HG02588 (cell line): ENCODE results near the gene GRIN1.
A peak's percentile ranks its signal among the peaks of the same experiment; 100 is the strongest.

Experiments used
- ATAC-seq: cut with Tn5 transposase; IDR thresholded peaks from one replicate; pipeline ENCODE4 v1.9.1; 2021; ENCODE audit warnings: mild to moderate bottlenecking, moderate library complexity; ENCODE audit not compliant: unreplicated experiment

Gene GRIN1

GRCh38 chr9:137205126-137206069, 66.4 kb downstream of the GRIN1 start, which contains the start of the genes NDOR1 and TMEM203:
Gene NDOR1 (plus strand): TSS chr9:137205700. CDS start chr9:137205778, 78 bp downstream.
Gene TMEM203 (minus strand): TSS chr9:137205648. CDS start chr9:137205414, 234 bp downstream.
- peak; percentile 52 for ATAC-seq

GRCh38 chr9:137206602-137207001, 67.6 kb downstream of the GRIN1 start:
- no peak for ATAC-seq

DNA sequence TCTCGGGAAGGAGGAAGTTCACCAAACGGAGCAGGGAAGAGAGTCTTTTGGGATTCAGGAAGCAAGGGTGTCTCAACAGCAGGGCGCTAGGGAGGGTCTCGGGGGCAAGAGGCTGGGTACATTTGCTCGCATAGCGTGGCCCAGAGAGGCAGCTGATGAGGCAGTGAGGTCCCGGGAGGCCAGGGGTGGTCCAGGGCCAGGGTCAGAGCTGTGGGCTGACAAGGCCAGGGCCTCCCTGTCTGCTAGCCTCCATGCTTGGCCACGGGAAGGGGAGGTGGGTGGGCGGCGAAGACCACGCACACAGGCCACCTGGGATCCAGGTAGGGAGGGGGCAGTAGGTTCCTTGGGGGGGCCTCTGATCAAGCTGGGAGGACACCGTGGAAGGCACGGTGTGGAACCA, 72.6 kb downstream of the GRIN1 start:
- ATAC-seq = no peak

DNA sequence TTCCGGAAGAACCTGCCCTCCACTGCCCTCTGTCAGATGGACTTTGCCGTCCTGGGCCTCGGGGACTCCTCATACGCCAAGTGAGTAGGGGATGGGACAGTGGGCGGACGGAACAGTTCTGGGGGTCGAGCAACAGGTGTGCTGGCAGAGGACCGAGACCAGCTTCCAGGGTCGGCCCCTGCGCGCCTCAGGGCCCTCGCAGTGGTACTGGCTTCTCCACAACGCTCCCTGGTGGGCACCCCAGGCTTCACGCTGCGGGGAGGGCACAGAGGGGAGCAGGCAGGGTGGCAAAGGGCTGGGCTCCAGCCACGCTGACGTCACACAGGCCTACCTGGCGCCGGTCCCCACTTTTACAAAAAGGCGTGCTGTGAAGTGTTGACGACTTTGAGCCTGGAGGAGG, 73.6 kb downstream of the GRIN1 start:
- no peak for ATAC-seq

- no peak for ATAC-seq
These were observed 74.5 kb downstream of the GRIN1 start for GRCh38 chr9:137213160-137214060.

- ATAC-seq = no peak
These were observed 75.7 kb downstream of the GRIN1 start for GRCh38 chr9:137214620-137215019.

DNA sequence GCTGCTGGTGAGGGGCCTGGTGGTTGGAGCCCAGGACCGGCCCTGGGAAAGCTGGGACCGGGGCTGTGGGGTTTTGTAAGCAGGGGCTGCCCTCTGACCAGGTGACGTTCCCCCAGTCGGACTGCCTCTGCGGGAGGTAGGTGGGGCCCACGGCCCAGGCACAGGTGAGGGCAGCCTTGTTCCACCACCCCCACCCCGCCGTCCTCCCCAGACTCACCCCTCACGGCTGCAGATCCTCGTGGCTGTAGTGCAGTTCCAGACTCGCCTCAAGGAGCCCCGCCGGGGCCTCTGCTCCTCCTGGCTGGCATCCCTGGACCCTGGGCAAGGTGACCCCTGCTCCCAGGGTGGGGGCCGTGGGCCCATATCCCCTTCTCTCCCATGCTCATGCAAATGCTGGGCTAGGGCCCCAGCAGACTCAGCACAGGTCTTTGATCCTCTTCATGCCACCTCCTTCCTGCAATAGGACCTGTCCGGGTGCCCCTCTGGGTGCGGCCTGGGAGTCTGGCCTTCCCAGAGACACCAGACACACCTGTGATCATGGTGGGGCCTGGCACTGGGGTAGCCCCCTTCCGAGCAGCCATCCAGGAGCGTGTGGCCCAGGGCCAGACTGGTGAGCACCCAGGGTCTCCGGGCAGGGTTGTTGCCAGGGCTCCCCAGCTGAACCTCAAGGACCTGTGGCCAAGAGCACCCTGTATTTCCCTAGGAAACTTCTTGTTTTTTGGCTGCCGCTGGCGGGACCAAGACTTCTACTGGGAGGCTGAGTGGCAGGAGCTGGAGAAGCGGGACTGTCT, 76.4 kb downstream of the GRIN1 start:
- ATAC-seq = no peak

- no peak for ATAC-seq
These were observed 77.4 kb downstream of the GRIN1 start for GRCh38 chr9:137216188-137216965.

GRCh38 chr9:137217276-137218211, 78.6 kb downstream of the GRIN1 start:
- ATAC-seq = no peak

DNA sequence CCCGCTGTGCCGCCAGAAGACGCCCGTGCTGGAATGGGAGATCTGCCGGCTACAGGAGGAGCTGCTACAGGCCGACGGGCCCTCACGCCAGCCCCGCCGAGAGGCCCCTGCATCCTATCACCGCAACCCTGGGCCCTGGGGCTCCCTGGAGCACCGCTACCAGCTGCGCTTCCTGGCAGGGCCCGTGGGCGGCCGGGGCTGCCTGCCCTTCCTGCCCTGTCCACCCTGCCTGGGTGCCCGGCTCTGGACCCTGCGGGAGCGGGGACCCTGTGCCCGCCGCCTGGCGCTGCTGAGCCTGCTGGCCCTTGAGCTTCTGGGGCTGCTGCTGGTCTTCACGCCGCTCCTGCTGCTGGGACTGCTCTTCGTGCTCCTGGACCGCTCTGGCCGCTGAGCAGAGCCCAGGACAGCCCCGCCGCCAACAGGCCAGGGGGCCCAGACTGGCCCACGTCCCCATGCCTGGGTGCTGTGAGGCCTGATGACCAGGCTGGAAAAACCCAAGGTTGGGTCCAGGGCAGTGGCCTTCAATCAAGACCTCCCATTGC, 79.3 kb downstream of the GRIN1 start:
- ATAC-seq = no peak
